ENCODE data around the gene ETV2. TPM values are rescaled to one million over a fixed set of nuclear protein-coding genes. Genes with fewer than 3 reads are reported as not detected.

ETV2 gene
- total and polyA plus RNA-seq, 2 donors (not counting 3 experiments of a cell fraction or from before 2014, with no cell fraction given), result 1.0 to 1.5 TPM

GRCh38 chr19:35608251-35608650 is 33.3 kb upstream of the ETV2 start:
- no peak overlapping the region for H3K9ac ChIP-seq (replicated peaks; ENCODE audit: extremely low read depth, insufficient read depth, low read length)
- H3K36me3 ChIP-seq (ENCODE audit: control insufficient read depth in 2 of 2, extremely low read depth in 1 of 2, insufficient read depth in 2 of 2, low read length in 2 of 2), result no peaks in the 10 kb centered on the region
- peaks cover 3% of the 10 kb centered on the region for H3K4me1 ChIP-seq (ENCODE audit: control insufficient read depth, extremely low read depth, insufficient read depth, low read length)
- no peaks in the 10 kb centered on the region for H3K9me3 ChIP-seq (replicated peaks; ENCODE audit: control insufficient read depth, insufficient read depth, low read length)
- no peaks in the 10 kb centered on the region for H3K79me2 ChIP-seq (ENCODE audit: control insufficient read depth, insufficient read depth, low read length)
- H3K9me1 ChIP-seq (replicated peaks; ENCODE audit: control insufficient read depth, extremely low read depth, insufficient read depth, low read length), result no peaks in the 10 kb centered on the region
- FAIRE-seq (no peak), DNase-seq (ENCODE audit: low read depth, low spot score) (no peak)
- intact Hi-C loops (cut with micrococcal nuclease) (no loop called here), dilution Hi-C loops (cut with MboI; ENCODE audit: extremely low pct_ligation_motif_present, low sequenced_read_pairs) (no loop called here)
- no peaks in the 10 kb centered on the region for H4K20me1 ChIP-seq (replicated peaks; ENCODE audit: control insufficient read depth, extremely low read depth, insufficient read depth, low read length)
- ChIA-PET CTCF (no interaction called here), POLR2A (no interaction called here)
- TF ChIP-seq POLR2AphosphoS5 (IDR thresholded peaks at IDR 0.05; ENCODE audit: insufficient read depth, low read depth, low read length), result no peak
- no peak for TF ChIP-seq MYC (IDR thresholded peaks at IDR 0.05; ENCODE audit: low read depth, low read length)
- no peak for TF ChIP-seq MAX (IDR thresholded peaks at IDR 0.05; ENCODE audit: insufficient read depth, insufficient read length)
- no peak for TF ChIP-seq GATA2 (IDR thresholded peaks at IDR 0.05; ENCODE audit: insufficient read depth, insufficient read length, low read depth, low read length)
- TF ChIP-seq FOS (IDR thresholded peaks at IDR 0.05; ENCODE audit: borderline replicate concordance, insufficient read depth, low read length), result no peak
- no peak for TF ChIP-seq POLR2A (IDR thresholded peaks at IDR 0.05; ENCODE audit: low read depth, low read length)
- TF ChIP-seq EZH2 (IDR thresholded peaks at IDR 0.05; ENCODE audit: borderline replicate concordance, low read depth, low read length, severe bottlenecking), result no peak
- no peak for TF ChIP-seq JUN (IDR thresholded peaks at IDR 0.05; ENCODE audit: borderline replicate concordance, insufficient read depth, insufficient read length, low read depth)
- TF ChIP-seq, protein P1, sequence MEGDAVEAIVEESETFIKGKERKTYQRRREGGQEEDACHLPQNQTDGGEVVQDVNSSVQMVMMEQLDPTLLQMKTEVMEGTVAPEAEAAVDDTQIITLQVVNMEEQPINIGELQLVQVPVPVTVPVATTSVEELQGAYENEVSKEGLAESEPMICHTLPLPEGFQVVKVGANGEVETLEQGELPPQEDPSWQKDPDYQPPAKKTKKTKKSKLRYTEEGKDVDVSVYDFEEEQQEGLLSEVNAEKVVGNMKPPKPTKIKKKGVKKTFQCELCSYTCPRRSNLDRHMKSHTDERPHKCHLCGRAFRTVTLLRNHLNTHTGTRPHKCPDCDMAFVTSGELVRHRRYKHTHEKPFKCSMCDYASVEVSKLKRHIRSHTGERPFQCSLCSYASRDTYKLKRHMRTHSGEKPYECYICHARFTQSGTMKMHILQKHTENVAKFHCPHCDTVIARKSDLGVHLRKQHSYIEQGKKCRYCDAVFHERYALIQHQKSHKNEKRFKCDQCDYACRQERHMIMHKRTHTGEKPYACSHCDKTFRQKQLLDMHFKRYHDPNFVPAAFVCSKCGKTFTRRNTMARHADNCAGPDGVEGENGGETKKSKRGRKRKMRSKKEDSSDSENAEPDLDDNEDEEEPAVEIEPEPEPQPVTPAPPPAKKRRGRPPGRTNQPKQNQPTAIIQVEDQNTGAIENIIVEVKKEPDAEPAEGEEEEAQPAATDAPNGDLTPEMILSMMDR (IDR thresholded peaks at IDR 0.05; ENCODE audit: extremely low read depth in 1 of 2, insufficient read depth in 1 of 2, low read depth in 1 of 2, low read length in 2 of 2), result no peak
- BruUV-seq (replicated peaks), result no TSS peak
- no peak overlapping the region for H3K4me2 ChIP-seq (ENCODE audit: insufficient read depth, low read length)
- H3K27me3 ChIP-seq (ENCODE audit: control insufficient read depth in 2 of 2, insufficient read depth in 2 of 2, low read length in 2 of 2), result no peaks in the 10 kb centered on the region
- no peak overlapping the region for H3K27ac ChIP-seq (ENCODE audit: insufficient read depth, low read depth, low read length)
- no peak overlapping the region for H2AFZ ChIP-seq (ENCODE audit: low read depth, low read length)
- no peak overlapping the region for H3K4me3 ChIP-seq (replicated peaks in 1 of 3; ENCODE audit: insufficient read depth in 1 of 3, low read depth in 1 of 3, low read length in 3 of 3)
